IMR-90 (cell line): Measurements from ENCODE around the gene GRK5.

Experiments
- BHLHE40 ChIP-seq: fragments of 150-350 bp; IDR thresholded peaks from 2 replicates; pipeline ENCODE4 v1.6.1; 2016; ENCODE audit warnings: mild to moderate bottlenecking, low read depth, low read length
- CEBPB ChIP-seq: IDR thresholded peaks from 2 replicates; pipeline ENCODE4 v1.6.1; 2012; ENCODE audit warnings: low read depth, low read length, improper control_type of control experiment
- CHD1 ChIP-seq: IDR thresholded peaks from 2 replicates; pipeline ENCODE4 v1.6.1; 2012; ENCODE audit warnings: low read depth, low read length, improper control_type of control experiment
- MAFK ChIP-seq: IDR thresholded peaks from 2 replicates; pipeline ENCODE4 v1.6.1; 2012; ENCODE audit warnings: low read depth, low read length, improper control_type of control experiment
- NFE2L2 ChIP-seq: fragments of 150-350 bp; IDR thresholded peaks from 2 replicates; pipeline ENCODE4 v1.6.1; 2016; ENCODE audit warnings: low read depth, mild to moderate bottlenecking, low read length
- POLR2A ChIP-seq: IDR thresholded peaks from 2 replicates; pipeline ENCODE4 v1.6.1; 2012; ENCODE audit warnings: mild to moderate bottlenecking, low read depth, low read length
- RCOR1 ChIP-seq: IDR thresholded peaks from 2 replicates; pipeline ENCODE4 v1.6.1; 2012; ENCODE audit warnings: mild to moderate bottlenecking, low read length, improper control_type of control experiment; ENCODE audit not compliant: insufficient replicate concordance
- RFX5 ChIP-seq: IDR thresholded peaks from 2 replicates; pipeline ENCODE4 v1.8.0; 2012; ENCODE audit warnings: low read depth, mild to moderate bottlenecking, low read length, moderate library complexity
- SMC3 ChIP-seq: fragments of 150-350 bp; IDR thresholded peaks from 2 replicates; pipeline ENCODE4 v1.6.1; 2016; ENCODE audit warnings: low read depth, mild to moderate bottlenecking, antibody characterized with exemption, low read length, moderate library complexity
- USF2 ChIP-seq: fragments of 150-350 bp; IDR thresholded peaks from 2 replicates; pipeline ENCODE4 v1.6.1; 2017; ENCODE audit warnings: mild to moderate bottlenecking, antibody characterized with exemption, low read length, low read depth
- TF ChIP-seq, protein P1 (sequence below): conservative IDR thresholded peaks from 2 replicates; pipeline ENCODE4 v1.5.1; 2012; ENCODE audit warnings: mild to moderate bottlenecking, low read depth, low read length, improper control_type of control experiment

- TF ChIP-seq, protein P1, sequence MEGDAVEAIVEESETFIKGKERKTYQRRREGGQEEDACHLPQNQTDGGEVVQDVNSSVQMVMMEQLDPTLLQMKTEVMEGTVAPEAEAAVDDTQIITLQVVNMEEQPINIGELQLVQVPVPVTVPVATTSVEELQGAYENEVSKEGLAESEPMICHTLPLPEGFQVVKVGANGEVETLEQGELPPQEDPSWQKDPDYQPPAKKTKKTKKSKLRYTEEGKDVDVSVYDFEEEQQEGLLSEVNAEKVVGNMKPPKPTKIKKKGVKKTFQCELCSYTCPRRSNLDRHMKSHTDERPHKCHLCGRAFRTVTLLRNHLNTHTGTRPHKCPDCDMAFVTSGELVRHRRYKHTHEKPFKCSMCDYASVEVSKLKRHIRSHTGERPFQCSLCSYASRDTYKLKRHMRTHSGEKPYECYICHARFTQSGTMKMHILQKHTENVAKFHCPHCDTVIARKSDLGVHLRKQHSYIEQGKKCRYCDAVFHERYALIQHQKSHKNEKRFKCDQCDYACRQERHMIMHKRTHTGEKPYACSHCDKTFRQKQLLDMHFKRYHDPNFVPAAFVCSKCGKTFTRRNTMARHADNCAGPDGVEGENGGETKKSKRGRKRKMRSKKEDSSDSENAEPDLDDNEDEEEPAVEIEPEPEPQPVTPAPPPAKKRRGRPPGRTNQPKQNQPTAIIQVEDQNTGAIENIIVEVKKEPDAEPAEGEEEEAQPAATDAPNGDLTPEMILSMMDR, result no peak
- TF ChIP-seq POLR2A (no peak), RFX5 (no peak), SMC3 (no peak), CHD1 (no peak), MAFK (no peak), RCOR1 (no peak), BHLHE40 (no peak), CEBPB (no peak), NFE2L2 (no peak), USF2 (no peak)
Measured at GRCh38 chr10:119480667-119481066, 273.3 kb downstream of the GRK5 start.
